HK-2 (cell line): ENCODE results near the gene SPINK2.

Source experiments
- DNase-seq: peaks from one replicate; pipeline ENCODE4 v3.0.0-alpha.2; 2018; ENCODE audit not compliant: unreplicated experiment

The SPINK2 gene, protein sequence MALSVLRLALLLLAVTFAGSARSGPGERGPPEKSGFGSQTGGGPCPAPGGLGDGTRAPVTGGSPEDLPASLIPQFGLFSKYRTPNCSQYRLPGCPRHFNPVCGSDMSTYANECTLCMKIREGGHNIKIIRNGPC

DNA sequence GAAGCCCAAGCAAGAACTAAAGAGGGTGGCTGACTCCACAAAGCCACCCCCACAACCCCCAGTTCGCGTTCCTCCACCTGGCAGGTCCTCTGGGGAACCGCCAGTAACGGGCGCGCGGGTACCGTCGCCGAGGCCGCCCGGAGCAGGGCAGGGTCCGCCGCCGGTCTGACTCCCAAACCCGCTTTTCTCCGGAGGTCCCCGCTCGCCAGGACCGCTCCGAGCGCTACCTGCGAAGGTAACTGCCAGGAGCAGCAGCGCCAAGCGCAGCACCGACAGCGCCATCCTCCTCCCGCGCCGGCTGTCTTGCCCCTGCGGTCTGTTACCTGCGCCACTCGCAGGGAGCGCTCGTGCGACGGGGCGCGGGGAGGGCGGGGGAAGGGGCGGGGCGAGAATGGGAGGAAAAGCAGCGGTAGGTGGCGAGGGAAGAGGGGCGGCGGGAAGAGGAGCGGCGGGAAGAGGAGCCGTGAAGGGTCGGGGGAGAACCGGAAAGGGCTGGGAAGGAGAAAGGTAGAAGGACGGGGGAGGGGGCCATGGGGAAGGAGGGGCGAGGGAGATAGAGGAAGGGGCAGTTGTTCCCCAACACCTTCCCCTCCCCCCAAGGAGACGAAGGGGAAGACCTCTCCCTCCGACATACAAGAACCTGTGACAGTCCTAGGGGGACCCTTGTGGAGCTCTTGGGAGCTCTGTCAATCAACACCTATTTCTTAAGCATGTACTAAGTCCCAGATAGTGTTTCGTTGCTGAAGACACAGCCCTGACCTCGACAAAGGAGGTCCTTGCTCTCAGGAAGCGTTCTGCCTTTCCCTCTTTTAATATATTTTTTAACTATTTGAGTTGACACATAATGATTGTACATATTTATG, at the start of gene SPINK2:
TSS of gene SPINK2 (minus strand) at position 321 of the 863 bp plus-strand sequence. CDS start at position 282, 39 bp downstream.
- peak; percentile 25 for DNase-seq

DNA sequence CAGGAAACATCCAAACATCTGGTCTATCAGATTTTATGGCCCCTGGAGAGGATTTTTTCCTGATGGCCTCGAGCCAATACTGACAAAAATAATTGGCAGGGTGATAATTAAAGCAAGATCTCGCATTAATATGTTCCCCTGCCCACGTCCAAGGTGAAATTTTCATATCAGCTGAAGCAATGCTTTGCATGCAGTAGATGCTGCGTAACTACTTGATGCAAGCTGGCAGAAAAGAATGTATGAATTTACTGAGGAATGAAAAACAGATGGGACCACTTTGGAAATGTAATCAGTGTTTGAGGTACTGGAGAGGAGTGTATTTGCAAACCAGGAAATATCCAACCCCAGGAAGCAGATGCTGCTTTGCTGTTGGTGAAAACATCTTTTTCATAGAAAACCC, 49.4 kb upstream of the SPINK2 start:
- DNase-seq: no peak

DNA sequence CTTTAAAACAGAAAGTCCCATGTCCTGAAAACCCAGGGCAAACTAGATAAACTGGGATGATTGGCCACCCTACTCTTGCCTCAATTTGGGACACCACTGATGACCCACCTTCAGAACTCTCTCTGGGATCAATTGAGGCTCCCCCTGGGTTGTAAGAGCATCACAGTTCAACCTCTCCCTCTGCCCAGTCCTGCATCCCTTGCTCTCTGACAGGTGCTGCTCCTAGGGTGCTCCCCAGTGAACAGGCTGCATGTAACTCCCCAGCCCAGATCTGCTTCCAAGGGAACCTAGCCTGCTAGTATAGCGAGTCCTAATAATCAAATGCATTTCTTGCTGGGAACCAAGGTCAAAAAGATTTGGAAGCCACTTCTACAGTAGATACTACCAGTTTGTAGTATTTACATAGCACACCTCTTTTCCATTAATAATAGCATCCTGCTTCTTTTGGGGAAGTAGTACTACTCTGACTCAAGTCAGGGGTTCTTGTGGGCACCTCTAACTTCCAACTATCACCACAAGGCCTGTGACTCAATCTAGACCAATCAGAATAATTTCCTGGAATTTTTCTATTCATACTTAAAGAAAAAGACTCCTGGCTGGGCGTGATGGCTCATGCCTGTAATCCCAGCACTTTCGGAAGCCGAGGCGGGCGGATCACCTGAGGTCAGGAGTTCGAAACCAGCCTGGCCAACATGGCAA, 42.1 kb upstream of the SPINK2 start:
- no peak for DNase-seq

DNA sequence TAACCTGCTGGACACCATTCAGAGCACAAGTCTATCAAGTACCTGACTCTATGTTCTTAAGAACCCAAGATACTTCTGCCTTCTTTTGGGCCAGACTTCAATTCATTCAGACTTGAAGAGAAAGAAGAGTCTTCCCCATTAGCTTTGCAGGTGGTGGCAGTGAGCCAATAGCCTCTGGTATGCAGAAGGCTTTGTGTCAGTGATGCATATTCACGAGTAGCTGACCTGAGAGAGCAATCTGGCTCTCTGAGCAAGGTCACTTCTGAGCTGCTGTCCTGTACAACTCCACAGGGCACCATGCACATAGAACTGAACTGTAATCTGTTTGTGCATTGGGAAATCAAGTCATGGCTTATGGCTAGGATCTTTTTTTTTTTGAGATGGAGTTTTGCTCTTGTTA, 39.9 kb upstream of the SPINK2 start:
- DNase-seq: peak; percentile 8

DNA sequence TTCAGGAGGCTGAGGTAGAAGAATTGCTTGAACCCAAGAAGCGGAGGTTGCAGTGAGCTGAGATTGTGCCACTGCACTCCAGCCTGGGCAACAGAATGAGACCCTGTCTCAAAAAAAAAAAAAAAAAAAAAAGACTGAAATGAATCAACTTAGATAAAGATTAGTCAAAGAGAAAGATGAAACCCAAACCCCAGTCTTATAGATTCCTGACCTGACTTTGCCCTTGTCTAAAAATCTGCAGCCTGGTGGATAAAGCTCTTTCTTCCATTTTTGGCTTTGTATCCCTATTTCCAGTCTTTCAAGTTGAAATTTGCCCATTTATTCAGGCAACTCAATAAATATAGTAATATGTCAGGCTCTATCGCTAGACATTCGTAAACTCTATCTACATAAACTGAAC, 39.3 kb upstream of the SPINK2 start:
- no peak for DNase-seq

DNA sequence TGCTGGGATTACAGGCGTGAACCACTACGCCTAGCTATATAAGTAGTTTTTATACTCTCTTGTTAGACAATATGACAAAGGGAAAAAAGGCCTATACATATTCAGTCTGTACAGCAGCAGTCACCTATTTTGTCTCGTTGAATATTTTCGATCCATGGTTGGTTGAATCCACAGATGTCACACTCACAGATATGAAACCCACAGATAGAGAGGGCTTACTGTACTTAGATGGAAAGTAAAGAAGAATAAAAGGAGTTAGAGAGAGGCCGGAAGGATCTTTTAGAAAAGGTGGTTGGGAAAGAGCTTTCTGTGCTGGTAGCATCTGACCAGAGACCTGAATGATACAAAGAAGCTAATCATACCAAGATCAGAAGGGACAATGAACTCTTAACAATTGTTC, 38.3 kb upstream of the SPINK2 start:
- DNase-seq: no peak

DNA sequence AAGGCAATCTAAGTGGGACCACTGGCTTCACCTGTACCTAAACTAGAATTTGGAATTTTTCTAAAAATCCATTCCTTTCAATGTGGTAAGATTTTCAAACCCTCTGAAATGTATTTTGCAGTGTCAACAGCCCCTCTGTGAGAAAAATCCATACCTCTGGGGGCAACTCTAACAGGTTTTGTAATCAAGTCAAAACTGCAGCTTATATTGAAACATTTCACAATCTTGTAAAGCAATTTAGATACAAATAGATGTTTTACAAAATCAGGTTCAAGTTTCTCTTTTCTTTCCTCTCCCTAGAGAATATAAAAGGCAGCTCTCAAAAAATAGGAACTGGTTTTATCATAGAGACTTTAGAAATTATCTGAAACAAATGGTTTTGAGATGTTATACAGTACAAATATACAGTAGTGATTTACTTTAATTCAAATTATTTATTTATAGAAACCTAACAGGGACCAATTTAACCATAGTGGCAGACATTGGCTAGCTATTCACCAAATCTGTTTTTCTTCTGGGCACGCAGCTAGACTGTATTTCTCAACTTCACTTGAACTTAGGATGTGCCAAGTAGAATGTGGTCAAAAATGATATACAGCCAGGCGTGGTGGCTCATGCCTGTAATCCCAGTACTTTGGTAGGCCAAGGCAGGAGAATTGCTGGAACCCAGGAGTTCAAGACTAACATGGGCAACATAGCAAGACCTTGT, 36.3 kb upstream of the SPINK2 start:
- DNase-seq: no peak

DNA sequence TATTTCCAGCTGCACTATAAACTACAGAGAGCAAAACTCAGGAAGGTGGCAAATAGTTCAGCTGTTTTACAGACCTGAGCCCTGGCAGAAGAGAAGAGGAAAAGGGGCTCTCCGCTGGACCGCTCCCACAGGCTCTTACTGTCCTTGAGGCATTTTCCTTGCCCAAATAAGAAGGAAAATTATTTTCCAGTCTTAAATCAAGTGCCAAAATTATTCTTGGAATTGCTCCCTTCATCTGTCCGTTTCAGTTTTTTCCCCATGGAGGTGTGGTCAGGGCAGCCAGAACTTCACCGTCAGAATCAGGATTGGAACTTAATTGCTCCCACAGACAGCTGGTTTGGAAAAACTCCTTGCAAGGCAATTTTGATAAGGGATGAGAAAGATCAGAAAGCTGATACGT, 35.2 kb upstream of the SPINK2 start:
- no peak for DNase-seq

DNA sequence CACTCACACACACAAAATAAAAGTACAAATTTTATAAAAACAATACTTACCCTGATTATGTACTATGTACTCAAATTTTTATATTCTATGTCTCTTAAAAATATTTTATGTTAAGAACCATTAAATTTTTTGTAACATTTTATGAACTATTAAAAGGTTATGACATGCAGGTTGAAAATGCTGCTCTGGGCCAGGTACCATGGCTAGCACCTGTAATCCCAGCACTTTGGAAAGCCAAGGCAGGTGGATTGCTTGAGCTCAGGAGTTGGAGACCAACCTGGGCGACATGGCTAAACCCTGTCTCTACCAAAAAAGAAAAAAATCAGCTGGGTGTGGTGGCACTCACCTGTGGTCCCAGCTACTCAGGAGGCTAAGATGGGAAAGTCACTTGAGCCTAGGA, 29.4 kb upstream of the SPINK2 start:
- DNase-seq: no peak

DNA sequence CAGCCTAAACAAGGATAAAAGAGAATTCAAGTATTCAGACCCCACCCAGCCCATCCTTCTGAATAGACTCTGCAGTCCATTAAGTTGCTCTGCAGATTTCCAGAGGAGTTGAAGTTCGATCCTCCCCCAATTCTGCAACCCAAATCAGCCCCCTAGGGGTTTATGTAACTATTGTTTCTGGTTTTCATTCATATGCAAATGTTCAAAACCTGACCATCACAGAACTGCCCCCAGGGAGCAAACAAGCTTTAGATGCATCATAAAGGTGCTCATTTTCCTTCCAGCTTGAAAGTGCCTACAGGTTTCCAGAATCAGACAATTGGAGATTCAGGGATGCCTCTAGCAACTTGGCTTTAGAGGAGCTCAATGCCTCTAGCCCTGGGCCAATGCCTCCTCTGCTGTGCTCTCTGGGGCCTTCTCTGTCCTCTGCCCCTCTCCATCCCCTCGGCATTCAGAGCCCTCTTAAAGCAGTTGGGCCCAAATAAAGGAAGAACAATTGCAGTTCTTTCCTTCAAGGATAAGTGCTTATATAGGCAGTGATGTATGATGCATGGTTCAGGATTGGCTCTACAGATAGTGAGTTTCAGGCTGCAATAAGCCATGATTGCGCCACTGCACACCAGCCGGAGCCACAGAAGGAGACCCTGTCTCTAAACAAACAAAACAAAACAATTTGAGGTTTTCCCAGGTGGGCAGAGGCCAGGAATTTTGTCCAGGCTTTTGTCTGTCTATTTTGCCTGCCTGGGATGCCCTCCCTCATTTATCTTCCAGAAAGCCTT, 23.5 kb upstream of the SPINK2 start:
- DNase-seq: no peak

DNA sequence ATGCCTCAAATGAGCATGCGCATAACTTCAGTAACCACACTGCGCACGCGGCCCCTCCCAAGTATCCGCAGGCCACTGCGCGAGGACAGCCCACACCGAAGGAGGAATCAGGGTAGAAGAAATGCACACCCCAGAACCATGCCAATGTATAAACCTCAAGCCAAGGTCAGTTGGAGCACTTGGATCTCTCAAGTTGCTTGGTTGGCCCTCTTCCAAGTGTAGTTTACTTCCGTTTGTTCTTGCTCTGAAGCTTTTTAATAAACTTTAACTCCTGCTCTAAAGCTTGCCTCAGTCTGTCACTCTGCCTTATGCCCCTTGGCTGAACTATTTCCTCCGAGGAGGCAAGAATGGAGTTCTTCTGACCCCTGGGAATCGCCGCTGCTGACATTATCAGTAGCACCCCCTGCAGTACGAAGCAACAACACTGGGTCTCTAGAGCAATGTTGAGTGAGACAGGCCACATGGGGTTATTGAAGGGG, 22.0 kb upstream of the SPINK2 start:
- DNase-seq: no peak

DNA sequence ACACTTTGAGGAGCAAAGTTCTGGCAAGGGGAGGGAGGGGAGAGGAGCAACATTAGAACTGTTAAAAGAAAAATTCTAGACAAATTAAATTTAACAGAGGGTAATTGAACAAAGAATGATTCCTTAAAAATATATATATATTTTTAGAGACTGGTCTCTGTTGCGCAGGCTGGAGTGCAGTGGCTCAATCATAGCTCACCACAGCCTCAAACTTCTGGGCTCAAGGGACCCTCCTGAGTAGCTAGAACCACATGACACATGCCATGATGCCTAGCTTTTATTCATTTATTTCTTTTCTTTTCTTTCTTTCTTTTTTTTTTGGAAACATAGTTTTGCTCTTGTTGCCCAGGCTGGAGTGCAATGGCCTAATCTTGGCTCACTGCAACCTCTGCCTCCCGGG, 19.1 kb upstream of the SPINK2 start:
- no peak for DNase-seq

DNA sequence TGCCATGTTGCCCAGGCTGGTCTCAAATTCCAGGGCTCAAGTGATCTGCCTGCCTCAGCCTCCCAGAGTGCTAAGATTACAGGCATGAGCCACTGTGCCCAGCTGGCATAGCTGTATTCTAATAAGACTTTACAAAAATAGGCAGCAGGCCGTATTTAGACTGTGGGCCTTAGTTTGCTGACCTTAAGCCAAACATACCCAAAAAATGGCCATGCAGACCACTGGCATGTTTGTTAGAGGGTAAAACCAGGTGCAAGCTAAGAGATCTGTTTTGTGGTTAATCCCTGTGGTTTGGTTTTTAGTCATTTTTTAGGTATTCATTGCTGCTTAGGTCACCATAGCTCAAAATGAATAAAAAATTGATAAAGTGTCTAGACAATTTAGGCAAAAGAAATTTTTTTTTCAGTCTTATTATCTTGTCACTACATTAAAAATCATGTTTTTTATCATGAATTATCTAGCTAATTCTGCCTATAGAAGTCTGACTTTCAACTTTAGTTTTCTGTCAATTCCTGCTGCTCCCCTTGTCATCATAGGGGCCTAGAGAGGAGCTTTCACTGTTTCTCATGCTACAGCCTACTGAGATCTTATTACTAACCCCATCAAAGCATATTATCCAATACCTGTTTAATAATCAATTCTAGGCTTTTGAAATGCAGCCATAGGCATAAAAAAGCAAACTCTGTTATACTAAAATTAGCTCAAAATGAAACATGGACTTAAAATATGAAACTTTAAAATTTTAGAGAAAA, 7.5 kb upstream of the SPINK2 start:
- no peak for DNase-seq

DNA sequence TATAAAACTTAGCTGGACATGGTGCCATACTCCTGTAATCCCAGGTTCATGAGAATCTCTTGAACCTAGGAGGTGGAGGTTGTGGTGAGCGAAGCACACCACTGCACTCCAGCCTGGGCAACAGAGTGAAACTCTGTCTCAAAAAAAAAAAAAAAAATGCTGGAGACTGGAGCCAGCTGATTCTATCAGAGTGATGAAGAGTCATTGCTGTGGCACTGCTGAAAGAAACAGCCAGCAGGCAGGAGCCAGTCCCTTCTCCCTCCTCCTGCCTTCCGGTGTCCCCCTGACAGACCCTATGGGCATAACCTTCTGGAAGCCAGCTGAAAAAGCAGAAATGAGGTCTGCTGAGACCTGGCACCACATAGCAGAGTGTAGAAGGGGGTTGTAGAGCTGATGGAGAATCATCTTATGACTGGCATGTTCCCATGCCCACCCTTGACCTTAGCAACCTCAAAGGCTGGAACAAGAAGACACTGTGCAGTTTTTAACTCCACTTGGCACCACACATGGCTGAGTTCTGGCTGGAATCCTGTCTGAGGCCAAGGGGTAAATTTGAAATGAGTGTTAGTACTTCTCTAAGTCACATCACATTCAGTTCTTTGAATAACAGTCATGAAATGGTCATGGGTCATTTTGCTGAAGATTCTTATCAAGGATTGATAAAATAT, 2.6 kb upstream of the SPINK2 start:
- no peak for DNase-seq

DNA sequence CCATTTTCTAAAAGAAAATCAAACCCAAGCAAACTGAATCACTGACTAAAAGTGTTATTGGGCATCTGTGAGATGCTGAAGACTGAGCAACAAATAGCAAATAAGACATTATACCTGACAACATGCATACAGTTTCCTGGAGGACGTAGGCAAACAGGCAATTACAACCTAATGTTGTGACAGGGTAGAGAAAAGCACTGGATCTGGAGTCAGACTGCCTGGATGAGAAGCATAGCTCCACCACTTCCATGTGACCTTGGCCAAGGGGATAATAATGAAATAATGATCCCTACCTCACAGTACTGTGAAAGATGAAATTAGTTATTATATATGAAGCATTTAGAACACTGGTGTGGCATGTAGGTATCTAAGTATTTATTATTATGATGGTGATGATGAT, 2.7 kb downstream of the SPINK2 start:
- no peak for DNase-seq

DNA sequence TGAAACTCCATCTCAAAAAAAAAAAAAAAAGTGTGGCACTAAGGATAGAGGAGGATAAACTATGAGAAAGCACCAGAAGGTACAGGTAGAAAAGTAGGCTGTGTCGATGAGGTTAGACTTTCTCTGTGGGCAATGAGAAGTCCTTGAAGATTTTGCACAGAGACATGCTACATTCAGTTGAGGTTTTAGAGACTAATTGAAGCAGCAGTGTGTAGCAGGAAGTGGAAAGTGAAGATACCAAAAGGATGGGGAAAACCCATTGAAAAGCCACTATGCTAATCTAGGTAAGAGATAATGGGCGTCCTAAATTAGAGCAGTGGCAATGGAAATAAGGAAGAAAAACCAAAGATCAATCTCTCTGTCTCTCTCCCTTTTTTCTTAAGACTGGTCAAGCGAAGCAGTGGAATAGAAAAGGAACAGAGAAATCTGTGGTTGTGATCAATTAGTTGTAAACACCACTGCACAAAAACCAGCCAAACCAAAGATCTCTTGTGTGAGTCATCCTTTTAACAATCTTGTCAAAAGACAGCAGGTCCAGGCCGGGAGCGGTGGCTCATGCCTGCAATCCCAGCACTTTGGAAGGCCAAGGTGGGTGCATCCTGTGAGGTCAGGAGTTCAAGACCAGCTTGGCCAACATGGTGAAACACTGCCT, 3.5 kb downstream of the SPINK2 start:
- no peak for DNase-seq

DNA sequence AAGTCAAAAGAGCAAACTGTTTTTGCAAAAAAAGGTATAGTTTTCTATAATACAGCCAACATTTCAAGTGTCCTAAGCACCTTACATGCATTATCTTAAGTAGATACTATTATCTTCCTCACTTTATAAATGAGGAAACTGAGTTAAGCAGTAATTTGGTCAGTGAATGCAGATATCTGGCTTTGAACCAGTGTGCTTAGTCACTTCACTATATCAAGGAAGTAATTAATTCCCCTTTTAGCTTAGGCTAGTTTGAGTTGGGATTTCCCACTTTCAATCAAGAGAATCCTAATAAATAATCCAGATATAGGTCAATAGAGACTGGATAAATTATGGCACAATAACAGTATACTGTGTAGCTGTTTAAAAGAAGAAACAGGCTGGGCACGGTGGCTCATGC, 14.8 kb downstream of the SPINK2 start:
- no peak for DNase-seq

DNA sequence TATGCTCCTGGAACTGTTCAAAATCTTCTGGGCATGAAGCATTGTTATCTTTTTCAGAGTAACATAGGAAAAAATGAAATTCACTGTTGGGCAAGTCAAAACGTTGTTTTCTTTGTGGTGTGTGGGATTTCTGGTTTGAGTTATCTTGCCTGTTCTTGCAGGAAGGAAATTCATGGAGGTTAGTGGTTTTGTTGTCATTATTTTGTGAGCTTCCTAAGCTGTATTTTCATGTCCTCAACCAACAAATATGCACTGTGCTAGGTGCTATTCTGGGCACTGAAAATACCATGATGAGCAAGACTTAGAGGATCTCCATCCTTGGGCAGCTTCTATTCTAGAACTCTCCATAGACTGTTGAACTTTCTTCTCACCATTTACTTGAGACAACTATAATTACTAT, 16.9 kb downstream of the SPINK2 start:
- DNase-seq: no peak

DNA sequence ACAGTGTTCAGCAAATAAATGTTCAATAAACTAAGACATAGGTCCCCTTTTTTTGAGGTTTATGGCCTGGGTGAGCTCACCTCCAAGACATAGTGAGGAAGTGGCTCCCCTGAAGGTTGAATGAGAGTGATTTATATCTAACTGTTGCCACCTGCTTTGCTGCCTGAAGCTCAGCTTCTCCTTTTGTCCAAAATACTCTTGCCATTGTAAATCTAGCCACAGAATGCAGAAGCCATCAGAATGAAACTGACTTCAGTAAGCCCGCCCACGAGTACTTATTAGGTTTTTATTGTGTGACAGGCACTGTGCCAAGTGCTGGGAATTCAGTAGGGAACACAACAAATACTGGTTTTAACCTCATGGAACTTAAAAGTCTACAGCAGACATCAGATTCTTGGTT, 18.0 kb downstream of the SPINK2 start:
- no peak for DNase-seq
